MG63 (cell line): ENCODE measurements around the gene EXOC2. TPM values are rescaled to one million over a fixed set of nuclear protein-coding genes. Genes with fewer than 3 reads are reported as not detected.

Source experiments
- DNase-seq: peaks from one replicate; pipeline ENCODE4 v3.0.0-alpha.2; 2020
- H3K27me3 ChIP-seq: fragments of 250-450 bp; sonication (Bioruptor Pico); 2 replicates; pipeline ENCODE4 v1.5.1; 2020; ENCODE audit warnings: mild to moderate bottlenecking, moderate library complexity
- H3K36me3 ChIP-seq: fragments of 250-450 bp; sonication (Bioruptor Pico); 2 replicates; pipeline ENCODE4 v1.5.1; 2020; ENCODE audit warnings: mild to moderate bottlenecking, moderate library complexity
- H3K4me3 ChIP-seq: fragments of 250-450 bp; sonication (Bioruptor Pico); 2 replicates; pipeline ENCODE4 v1.5.1; 2020; ENCODE audit warnings: mild to moderate bottlenecking, moderate library complexity
- H3K9me3 ChIP-seq: fragments of 250-450 bp; sonication (Bioruptor Pico); 2 replicates; pipeline ENCODE4 v1.5.1; 2020; ENCODE audit warnings: mild to moderate bottlenecking, moderate library complexity
- total RNA-seq: library from RNA; depleted of rRNA; stranded (reverse); fragments of >200 nt; shearing (Covaris generic); gene quantifications from 2 replicates; pipeline ENCODE4 v1.2.3, GENCODE V29; 2014; ENCODE audit warnings: low replicate concordance

EXOC2 gene
- total RNA-seq, 1 experiment from 2014 or later: 16.9 TPM

- Histone ChIP-seq H3K36me3 (no peaks in the 10 kb centered on the region), H3K4me3 (no peak overlapping the region), H3K9me3 (no peaks in the 10 kb centered on the region), H3K27me3 (no peaks in the 10 kb centered on the region)
- DNase-seq: no peak
Observed at GRCh38 chr6:490251-491037, 202.5 kb downstream of the EXOC2 start.

- Histone ChIP-seq H3K27me3 (no peaks in the 10 kb centered on the region), H3K36me3 (no peaks in the 10 kb centered on the region), H3K4me3 (no peak overlapping the region), H3K9me3 (no peaks in the 10 kb centered on the region)
- DNase-seq: no peak
Observed at GRCh38 chr6:489762-490161, 203.2 kb downstream of the EXOC2 start.

DNA sequence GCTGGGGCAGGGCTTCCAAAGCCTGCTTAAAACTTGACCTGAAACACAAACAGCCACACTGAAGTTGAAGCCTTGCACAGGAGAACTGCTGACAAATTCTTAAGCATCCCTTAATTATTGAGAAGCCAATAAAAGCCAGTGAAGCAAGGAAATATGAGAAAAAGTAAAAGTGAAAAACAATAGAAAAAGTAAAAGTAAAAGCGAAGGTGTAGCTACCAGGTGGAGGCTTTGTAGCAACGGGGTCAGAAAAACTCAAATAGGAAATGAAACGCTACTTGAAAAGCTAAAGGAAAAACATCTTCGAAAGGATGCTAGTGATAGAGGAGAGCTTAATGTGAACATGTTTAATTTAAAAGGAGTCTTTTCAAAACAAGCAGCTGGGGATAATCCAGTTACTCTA, 203.9 kb downstream of the EXOC2 start:
- no peak for DNase-seq
- Histone ChIP-seq H3K9me3 (no peaks in the 10 kb centered on the region), H3K36me3 (no peaks in the 10 kb centered on the region), H3K27me3 (no peaks in the 10 kb centered on the region), H3K4me3 (no peak overlapping the region)

GRCh38 chr6:487956-488355, 205.0 kb downstream of the EXOC2 start:
- H3K4me3 ChIP-seq: no peak overlapping the region
- no peak for DNase-seq
- H3K36me3 ChIP-seq: no peaks in the 10 kb centered on the region
- H3K9me3 ChIP-seq: no peaks in the 10 kb centered on the region
- H3K27me3 ChIP-seq: no peaks in the 10 kb centered on the region

DNA sequence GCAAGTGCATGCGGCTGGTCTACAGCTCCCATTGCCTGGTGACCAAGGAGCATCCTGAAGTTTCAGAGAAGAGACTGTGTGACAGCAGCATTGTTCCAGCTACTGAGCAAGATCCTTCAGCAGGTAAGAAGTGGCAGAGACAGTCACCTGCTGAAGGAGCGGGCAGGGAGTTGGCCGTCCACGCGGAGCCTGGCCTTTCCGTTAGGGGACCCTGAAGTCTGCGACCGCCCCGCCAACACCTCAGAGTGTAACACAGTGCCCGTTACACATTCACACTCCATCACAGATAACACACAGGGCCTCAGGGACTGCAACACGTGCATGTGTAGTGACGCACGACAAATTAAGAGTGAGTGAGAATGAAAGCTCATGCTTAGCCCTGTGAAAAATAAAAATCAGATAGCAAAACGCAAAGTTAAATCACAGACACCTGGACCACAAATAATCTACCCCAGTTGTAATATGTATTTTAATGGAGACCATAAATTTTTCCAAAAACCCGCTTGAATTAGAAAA, 207.2 kb downstream of the EXOC2 start:
- DNase-seq: no peak
- H3K36me3 ChIP-seq: no peaks in the 10 kb centered on the region
- H3K9me3 ChIP-seq: no peaks in the 10 kb centered on the region
- H3K27me3 ChIP-seq: no peaks in the 10 kb centered on the region
- no peak overlapping the region for H3K4me3 ChIP-seq

GRCh38 chr6:484746-485145, 208.2 kb downstream of the EXOC2 start:
- no peak overlapping the region for H3K4me3 ChIP-seq

DNA sequence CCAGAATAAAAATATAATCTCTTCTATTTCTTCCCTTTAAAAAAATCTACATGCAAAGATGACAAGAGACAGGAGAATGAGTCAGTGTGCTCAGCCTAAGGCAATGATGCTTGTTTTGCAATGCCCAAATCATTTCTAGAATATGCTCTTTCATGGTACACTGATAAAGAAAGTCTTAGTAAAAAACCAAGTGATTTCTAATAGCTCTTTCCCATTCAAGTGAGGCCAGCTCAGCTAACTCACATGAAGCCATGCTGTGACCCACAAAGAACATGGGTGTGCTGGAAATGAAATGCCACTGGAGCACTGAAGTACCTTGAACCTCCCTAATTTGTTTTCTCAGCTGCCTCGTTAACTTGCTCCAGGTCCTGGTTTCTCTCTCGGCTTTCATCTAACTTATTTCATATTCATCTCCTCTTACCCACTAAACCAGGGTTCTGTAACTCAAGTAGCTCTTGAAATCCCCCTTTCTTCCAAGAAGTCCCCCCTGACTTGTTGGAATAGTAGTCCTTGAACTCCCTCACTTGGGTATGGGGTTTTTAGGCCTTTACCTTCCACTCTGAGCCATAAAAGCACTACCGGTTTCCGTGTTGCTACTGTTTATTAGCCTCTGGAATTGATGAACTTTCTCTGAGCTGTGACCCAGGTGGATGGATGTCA, 208.7 kb downstream of the EXOC2 start:
- Histone ChIP-seq H3K36me3 (no peaks in the 10 kb centered on the region), H3K9me3 (no peaks in the 10 kb centered on the region), H3K4me3 (no peak overlapping the region), H3K27me3 (no peaks in the 10 kb centered on the region)
- DNase-seq: no peak

More at GRCh38 chr6:484746-485145, 208.2 kb downstream of the EXOC2 start:
- Histone ChIP-seq H3K9me3 (no peaks in the 10 kb centered on the region), H3K36me3 (no peaks in the 10 kb centered on the region), H3K27me3 (no peaks in the 10 kb centered on the region)
- DNase-seq: no peak

GRCh38 chr6:475314-475713, 217.6 kb downstream of the EXOC2 start:
- no peaks in the 10 kb centered on the region for H3K9me3 ChIP-seq
- no peaks in the 10 kb centered on the region for H3K27me3 ChIP-seq
- H3K4me3 ChIP-seq: no peak overlapping the region
- DNase-seq: no peak
- no peaks in the 10 kb centered on the region for H3K36me3 ChIP-seq

DNA sequence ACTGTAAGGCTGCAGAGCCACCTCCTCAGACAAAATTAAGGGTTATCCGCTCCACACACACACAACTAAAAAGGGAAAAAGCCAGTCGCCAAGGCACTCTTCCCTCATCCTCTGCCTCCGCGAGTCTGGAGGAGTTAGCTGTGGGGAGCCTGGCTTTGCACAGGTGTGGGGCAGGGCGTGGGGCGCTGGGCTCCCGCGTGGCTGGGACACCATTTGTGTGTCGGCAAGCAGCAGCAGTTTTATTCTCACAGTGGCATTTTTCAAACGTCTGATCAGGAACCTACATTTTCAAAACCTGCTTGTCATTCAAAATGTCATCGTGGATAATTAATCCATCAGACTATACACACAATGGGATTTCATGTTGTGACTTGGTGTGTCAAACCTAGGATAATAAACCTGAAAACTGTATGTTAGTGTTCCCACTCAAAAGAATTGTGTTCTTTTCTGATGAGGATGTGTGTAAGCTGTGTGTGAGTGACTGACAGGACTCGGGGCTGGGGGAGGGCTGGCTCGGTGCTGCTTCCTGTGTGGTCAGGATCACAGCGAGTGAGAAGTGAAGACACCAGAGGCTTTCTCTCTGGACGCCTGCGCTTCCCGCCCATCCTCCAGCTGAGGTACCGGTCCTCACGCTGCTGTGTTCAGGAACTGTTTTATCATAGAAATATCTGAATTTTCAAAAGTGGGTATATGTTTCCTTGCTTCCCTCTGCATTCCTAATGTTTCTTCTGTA, 218.3 kb downstream of the EXOC2 start:
- Histone ChIP-seq H3K9me3 (no peaks in the 10 kb centered on the region), H3K36me3 (no peaks in the 10 kb centered on the region), H3K4me3 (no peak overlapping the region), H3K27me3 (no peaks in the 10 kb centered on the region)
- DNase-seq: peak; percentile 4

- no peaks in the 10 kb centered on the region for H3K27me3 ChIP-seq
- H3K4me3 ChIP-seq: no peak overlapping the region
- no peak for DNase-seq
- H3K9me3 ChIP-seq: no peaks in the 10 kb centered on the region
- no peaks in the 10 kb centered on the region for H3K36me3 ChIP-seq
Observed at GRCh38 chr6:473768-474452, 219.0 kb downstream of the EXOC2 start.

DNA sequence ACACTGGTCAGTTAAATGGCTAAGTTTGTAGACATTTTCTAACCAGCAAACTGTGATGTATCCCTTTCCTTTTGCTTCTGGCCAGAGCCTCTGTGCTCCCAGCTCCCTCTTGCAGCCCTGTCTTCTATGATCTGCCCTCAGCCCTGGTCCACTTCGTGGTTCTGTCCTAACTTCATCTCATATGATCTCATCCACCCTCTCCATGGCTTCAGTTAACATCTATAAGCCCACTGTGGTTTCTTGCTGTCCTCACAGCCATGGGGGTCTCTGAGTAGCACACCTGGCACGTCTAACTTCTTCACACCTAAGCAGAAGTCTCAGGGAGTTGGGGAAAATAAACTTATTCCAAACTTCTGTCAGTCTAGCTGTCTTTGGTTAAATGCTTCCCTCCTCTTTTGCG, 219.6 kb downstream of the EXOC2 start:
- no peak overlapping the region for H3K4me3 ChIP-seq
- H3K9me3 ChIP-seq: no peaks in the 10 kb centered on the region
- H3K27me3 ChIP-seq: no peaks in the 10 kb centered on the region
- no peaks in the 10 kb centered on the region for H3K36me3 ChIP-seq
- no peak for DNase-seq

- no peak for DNase-seq
- no peaks in the 10 kb centered on the region for H3K9me3 ChIP-seq
- H3K36me3 ChIP-seq: no peaks in the 10 kb centered on the region
- H3K4me3 ChIP-seq: no peak overlapping the region
- no peaks in the 10 kb centered on the region for H3K27me3 ChIP-seq
Observed at GRCh38 chr6:470901-471448, 222.0 kb downstream of the EXOC2 start.

- no peak for DNase-seq
- Histone ChIP-seq H3K9me3 (no peaks in the 10 kb centered on the region), H3K27me3 (no peaks in the 10 kb centered on the region), H3K4me3 (no peak overlapping the region), H3K36me3 (no peaks in the 10 kb centered on the region)
Observed at GRCh38 chr6:470051-470900, 222.7 kb downstream of the EXOC2 start.

- no peak for DNase-seq
- H3K27me3 ChIP-seq: no peaks in the 10 kb centered on the region
- no peaks in the 10 kb centered on the region for H3K36me3 ChIP-seq
- H3K9me3 ChIP-seq: no peaks in the 10 kb centered on the region
- no peak overlapping the region for H3K4me3 ChIP-seq
Observed at GRCh38 chr6:467671-468082, 225.3 kb downstream of the EXOC2 start.

- Histone ChIP-seq H3K36me3 (no peaks in the 10 kb centered on the region), H3K9me3 (no peaks in the 10 kb centered on the region), H3K27me3 (no peaks in the 10 kb centered on the region), H3K4me3 (no peak overlapping the region)
- no peak for DNase-seq
Observed at GRCh38 chr6:467111-467510, 225.8 kb downstream of the EXOC2 start.

DNA sequence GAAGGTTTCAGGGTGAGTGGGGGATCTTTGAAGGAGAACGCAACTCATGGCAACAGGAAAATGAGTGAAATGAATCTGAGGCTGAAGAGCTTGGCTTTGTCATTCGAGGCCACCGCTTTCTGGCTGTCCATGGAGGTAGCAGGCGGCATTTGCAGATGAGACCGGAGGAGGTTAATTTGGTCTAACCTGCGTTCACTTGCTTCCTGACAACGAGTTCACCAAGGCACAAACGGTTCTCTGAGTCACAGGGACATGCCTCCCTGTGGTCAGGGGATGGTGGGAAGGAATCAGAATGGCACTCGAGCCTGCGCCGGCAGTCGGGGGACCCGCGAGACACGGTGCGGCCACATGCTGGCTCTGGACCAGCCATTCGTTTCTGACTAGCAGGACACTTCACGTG, 226.4 kb downstream of the EXOC2 start:
- H3K36me3 ChIP-seq: no peaks in the 10 kb centered on the region
- no peaks in the 10 kb centered on the region for H3K9me3 ChIP-seq
- H3K27me3 ChIP-seq: no peaks in the 10 kb centered on the region
- no peak for DNase-seq
- no peak overlapping the region for H3K4me3 ChIP-seq
